ENCODE results near the gene BNIP5.

Gene BNIP5, protein sequence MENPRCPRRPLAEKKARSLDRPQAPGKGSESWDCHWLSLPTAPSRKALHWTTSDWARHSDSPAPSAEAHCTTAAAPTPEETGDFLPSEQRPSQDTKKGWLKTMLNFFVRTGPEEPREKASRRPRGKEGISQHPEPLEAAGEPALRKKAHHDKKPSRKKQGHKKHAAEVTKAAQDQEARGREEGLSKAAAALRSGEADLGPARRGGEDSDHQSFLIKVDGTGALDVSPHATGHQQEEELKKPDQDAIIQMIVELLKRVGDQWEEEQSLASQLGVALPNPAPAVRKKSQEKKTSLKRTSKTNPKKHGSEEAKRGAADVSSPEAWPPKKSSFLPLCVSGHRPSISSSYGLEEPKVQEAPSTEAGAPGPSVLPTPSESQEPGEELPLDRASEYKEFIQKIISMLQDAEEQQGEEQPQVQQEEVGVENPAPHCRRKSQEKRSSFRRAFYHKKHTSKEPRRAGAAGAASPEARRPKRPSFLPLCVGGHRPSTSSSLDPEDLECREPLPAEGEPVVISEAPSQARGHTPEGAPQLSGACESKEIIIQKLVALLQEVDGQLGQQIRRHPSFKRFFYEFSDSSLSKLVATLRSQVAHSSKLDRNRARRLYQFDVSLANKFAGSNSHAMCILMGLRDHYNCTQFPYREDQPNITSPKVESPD

DNA sequence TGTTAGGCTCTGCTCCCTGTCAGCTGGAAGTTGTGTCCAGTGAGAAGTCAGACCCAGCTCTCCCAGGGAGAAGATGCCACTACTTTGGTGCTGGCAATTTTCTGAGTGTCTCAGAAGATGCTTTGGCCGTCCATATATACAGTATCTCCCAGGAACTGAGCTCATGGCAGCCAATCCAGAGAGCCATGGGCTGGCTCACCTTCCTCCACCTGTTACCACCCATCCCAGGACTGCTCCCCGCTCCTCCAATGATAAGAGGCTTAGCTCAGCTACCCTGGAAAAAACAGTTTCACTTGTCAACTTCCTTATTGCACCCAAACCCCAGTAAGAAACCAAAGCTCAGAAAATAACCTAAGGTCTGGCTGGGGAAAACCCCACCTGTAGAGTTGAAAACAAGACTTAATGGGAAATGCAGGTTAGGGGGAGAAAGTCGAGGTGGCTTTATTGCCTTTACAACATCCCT, at the start of gene BNIP5:
TSS of gene BNIP5 (minus strand) at position 110 of the 463 bp plus-strand sequence. CDS start 6,198 bp downstream, outside the sequence.
- DNase-seq = no peak

DNA sequence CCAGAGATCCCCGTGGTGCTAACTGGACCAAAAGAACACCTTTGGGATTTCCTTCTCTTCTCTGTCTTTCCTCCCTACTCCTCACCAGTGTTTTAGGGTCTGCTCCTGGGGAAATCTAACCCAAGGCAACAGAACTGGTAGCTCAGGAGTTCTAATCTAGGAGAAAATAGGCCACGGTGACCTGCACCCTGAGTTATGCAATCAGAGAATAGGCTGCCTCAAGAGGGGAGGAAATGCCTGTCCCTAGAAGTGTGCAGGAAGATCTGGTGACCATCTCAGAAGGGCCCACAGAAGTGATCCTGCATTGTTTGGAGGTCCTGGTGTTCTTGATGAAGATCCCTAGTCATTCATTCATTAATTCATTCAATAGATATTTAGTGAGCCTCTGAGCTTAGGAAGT, 47.4 kb upstream of the BNIP5 start:
- DNase-seq = no peak

DNA sequence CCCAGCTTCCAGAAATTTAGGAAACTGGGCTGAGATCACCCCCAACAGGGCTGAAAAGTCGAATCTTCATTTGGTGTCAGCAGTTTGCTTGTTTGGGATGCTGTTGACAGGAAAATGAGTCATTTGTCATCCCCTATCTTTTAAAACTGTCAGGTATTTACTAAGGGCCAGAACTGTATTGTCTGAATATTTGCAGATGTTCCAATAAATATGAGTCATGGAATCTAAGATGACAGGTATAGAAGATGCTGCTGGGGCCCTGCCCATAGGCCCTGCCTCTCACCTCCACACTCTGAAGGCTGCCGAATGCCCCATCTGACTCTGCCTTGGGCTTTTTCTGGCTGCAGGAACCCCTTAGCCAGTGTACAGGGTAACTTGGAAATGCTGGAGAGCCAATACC, 46.9 kb upstream of the BNIP5 start:
- no peak for DNase-seq

DNA sequence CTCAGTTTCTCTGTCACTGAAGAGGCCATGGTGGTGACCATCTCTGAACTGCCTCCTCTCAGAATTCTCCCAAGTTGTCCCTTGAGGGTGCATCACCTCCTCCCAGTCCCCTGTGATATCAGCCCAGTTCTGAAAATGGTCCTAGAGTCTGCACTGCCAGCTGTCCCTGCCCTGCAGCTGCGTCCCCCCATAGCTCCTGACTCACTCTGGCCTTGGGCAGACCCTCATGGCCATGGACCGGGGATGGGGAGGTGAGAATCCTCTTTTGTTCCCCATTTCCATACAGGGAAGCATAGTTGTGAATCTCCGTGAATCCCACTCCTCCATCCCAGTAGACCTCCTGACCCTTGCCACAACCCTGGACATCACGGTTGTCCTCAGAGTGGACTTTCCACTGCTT, 46.3 kb upstream of the BNIP5 start:
- no peak for DNase-seq

DNA sequence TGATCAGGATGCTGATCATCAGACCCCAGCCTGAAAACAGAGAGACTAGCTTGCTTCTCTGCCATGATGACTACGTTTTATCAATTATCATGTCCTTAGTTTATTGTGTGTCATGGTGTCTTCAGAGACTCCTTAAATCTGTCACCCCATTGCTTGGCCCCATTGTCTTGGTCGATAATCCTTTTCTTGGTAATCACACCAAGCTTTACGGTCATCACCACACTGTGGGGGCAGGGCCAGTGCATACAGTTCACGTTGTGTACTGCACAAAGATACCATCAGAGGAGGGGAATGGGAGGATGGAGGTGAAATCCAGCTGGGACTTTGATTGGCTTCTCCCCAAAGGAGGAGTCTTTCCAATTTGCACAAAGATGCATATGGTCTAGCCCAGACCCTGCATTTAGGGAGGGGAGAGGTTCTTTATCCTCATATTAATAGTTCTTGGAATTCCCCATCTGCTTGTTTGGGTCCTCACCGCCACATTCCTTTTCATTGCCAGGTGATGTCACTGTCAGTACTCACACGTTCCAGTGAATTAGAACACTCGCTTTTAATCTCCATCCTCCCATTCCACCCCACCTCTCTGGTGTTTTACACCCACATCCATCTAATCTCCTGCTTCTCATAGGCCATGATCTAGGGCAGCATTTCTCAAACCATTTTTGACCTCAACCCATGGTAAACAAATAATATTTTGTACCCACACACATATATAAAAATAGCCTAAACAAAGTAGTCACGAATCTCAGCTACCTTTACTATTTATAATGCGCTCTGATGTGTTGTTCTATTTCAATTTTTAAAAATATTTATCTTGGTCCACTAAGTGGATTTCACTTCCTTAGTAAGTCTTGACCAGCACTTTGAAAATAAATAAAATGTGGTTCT, 45.1 kb upstream of the BNIP5 start:
- no peak for DNase-seq

DNA sequence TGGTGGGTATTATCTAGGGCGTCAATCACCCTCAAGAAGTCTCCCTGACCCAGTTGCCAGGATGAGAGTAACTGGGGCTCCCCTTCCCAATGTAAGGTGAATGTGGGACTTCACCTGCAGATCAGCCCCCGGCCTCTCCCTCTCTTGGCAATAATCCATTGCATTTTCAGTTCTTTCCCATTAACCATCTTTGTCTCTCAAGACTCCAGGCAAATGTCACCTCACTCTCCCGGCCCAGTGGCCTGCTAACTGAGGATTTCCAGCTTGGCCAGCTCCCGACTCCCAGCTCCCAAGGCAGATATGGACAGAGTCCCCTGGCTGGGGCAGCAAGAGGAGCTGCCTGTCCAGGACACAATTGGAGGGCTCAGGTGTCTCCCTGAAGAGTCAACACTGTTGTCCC, 43.5 kb upstream of the BNIP5 start:
- no peak for DNase-seq

DNA sequence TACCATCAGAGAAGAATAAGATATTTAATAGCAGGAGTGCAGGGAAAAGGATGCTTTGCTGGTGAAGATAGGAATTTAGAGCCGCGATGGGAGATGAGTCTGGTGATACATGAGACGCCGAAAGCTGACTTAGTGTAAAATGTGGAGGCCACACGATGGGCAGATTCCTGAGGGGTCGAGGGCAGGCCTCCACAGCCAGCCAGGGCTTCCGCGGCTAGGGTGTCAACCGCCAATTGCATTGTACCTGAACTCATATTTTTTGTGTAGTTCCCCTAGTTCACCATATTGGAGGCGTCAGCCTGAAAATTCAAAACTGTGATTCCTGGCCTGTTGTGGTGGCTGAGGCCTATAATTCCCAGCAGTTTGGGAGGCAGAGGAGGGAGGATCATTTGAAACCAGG, 42.2 kb upstream of the BNIP5 start:
- DNase-seq = no peak

DNA sequence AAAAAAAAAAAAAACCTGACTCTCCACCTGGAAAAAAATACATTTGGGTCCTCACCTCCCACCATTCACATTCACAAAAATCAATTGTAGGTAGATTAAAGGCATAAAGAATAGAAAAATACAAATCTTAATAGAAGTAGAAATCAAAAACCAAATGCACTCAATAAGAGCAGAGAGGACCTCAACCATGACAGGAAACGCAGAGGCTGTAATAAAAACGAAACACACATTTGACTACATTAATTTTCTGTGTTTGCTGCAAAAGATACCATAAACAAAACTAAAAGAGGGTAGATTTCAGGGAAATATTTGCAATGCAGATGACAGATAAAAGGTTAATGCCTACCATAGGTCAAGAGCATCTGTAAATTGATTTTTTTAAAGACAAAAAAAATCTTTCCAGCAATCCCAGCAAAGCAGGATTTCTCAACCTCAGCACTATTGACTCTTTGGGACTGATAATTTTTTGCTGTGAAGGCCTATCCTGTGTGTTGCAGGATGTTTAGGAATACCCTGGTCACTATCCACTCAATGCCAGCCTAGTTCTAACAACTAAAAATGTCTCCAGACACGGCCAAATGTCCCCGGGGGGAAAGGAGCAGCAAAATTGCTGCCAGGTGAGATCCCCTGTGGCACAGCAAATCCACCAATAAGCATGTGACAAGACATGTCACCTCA, 41.7 kb upstream of the BNIP5 start:
- no peak for DNase-seq

DNA sequence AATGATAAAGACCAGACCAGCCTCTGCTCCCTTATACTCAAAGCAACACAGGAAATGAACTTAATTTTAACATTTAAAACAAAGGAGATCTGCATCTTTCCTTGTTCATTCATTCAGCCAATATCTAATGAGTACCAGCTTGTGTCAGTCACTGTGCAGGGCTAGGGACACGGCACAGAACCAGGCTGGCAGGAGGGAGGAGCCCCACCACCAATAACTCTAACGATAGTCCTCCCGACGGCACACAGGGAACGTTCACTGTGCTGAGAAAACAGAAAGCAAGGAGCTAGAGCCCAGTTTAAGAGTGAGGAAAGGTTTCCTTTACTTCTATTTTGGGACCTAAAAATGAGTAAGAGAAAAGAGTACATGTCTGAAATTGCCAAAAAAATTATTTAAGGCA, 40.9 kb upstream of the BNIP5 start:
- DNase-seq = no peak

DNA sequence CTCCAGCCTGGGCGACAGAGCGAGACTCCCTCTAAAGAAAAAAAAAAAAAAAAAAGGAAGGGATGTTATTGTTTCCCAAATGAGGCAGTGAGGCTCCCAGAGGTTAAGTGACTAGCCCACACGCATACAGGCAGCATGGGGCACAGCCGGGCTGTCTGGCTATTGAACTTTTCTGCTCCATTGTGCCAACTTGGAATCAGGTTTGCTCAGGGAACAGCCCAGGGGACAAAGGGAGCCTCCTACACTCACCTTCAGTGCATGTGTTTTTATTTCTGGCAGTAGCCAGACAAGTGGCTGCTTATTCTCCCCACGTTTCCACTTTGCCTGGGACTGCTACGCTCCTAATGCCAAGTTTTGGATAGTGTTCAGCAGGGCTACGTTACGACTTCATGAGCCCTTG, 40.1 kb upstream of the BNIP5 start:
- DNase-seq = no peak

DNA sequence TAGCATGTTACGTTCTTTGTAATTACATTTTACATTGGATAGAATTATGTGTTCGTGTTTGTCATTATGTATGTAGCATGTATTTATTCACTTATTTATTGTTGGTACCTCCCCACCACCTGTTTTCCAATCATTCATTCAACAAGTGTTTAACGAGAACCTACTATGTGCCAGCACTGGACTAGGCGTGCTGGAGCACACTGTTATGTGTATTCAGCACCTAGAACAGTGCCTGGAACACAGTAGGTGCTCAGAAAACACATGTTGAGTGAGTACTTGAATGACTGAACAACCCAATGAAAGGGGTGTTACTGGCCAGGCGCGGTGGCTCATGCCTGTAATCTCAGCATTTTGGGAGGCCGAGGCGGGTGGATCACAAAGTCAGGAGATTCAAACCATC, 39.5 kb upstream of the BNIP5 start:
- DNase-seq = no peak

DNA sequence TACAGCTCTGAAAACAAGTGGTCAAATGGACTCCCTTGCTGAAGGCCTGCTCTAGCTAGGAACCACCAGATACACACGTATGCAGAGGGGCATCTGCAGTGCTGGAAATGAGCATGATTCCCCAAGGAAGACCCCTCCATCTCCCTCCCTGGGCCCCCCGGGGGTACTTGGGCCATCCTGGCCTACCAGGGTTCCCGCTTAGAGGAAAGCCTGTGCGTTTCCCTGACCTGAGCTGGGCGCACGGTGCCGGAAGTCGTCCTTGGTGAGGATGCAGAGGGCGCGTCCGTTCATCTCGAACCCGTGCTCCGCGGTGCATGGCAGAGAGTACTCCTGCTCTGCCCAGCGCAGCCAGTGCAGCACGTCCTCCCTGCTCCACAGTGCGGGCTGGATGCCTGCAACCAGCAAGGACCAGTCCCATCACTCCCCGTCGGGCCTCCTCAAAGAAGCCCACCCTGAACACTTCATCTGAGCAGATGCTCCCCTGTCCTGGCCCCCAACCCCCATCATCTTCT, 39.0 kb upstream of the BNIP5 start:
- no peak for DNase-seq

DNA sequence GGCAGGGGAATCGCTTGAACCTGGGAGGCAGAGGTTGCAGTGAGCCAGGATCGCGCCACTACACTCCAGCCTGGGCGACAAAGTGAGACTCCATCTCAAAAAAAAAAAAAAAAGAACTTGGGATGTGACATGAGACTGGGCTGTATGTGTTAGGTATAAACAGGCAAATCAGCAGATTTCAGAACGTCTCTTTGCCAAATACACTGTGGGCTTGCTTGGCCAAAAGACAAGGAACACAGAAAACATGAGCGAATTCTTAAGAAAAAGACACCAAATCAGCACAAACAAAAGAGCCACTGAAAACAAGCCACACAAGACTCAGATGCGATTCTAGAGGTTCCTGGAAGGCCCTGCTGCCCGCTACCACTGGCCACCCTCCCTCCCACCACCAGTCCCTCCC, 38.3 kb upstream of the BNIP5 start:
- no peak for DNase-seq

DNA sequence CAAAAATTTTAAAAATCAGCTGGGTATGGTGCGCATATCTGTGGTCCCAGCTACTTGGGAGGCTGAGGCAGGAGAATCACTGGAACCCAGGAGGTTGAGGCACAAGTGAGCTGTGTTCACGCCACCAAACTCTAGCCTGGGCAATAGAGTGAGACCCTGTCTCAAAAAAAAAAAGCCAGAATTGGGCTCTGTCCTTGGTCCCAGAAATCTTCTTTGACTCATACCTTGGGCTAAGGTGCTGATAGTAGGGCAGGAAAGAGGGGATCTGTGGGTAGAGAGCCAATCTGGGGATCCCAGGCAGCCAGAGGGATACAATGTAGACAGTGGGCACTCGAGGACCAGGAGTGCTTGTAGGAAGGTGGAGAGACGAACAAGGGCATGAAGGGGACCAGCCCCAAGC, 37.5 kb upstream of the BNIP5 start:
- no peak for DNase-seq

DNA sequence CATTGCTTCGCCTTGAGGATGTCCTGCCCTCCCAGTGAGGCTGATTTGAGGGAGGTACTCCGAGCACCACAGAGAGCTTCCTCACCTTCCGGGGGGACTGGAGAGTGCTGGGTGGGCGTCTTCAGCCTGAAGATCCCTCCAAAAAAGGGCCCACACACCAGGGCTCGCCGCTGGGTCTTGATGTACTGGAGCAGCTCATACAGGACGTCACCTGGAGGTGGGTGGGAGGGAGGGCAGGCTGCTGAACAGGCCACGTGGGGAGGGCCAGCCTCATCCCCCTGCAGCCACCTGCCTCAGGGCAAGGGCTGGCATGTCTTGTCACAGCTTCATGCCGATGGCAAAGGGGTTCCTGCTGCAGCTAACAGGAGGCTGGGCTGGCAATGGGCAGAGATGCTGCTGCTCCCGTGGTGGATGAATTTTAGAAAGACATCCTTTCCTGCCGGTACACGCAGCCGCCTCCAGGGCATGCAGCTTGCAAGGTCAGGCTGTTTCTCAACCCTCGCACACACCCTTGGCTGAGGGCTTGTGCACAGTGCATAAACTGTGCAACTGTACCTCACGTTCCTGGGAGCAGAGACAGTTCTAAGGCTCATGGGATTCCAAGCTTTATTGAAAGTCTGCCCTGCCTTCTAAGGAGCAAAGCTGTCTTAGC, 36.8 kb upstream of the BNIP5 start:
- DNase-seq = no peak

DNA sequence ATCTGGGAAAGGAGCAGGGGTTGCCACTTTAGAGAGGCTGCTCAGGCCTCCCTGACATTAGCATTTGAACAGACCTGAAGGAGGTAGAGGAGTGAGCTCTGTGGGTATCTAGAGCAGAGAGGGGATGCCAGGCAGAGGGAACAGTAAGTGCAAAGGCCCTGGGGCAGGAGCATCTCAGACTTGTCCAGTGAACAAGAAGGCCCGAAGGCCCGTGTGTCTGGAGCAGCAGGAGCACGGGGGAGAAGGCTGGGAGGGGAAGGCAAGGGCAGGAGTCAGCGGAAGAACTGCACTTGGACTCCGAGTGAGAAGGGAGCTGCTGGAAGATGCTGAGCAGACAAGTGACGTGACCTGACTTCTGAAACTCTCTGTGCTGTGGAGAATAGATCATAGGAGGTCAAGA, 35.4 kb upstream of the BNIP5 start:
- DNase-seq = no peak

DNA sequence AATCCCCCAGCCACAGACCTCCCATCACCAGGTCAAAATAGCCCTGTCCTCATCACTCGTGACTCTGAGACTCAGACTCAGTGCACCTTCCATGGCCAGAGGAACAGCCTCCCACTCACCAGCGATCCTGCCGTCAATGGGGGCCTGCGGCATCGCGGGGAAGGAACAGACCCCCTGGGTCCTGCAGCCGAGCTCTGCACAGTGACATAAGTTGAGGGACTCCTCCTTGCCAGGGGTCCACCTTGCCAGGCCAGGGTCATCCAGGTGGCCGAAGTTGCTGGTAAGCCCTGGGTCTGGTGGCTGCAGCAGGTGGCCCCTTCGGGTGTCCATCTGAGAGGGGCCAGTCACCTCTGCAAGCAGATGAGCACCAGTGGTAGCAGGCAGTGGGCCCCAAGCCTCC, 34.5 kb upstream of the BNIP5 start:
- DNase-seq = no peak

DNA sequence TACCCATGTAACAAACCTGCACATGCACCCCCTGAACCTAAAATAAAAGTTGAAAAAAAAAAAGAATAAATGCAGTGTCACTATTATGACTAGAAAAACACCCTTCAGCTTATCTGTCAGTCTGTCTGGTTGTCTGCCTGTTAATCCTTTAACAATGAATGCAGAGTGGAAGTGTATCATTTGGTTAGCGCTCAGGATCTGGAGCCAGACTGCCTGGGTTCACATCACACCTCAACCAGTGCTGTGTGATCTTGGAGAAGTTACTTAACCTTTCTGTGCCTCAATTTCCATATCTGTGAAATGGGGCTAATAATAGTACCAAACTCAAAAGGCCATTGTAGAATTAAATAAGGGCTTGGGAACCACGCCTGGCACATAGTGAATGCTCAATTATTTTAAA, 34.0 kb upstream of the BNIP5 start:
- DNase-seq = no peak

DNA sequence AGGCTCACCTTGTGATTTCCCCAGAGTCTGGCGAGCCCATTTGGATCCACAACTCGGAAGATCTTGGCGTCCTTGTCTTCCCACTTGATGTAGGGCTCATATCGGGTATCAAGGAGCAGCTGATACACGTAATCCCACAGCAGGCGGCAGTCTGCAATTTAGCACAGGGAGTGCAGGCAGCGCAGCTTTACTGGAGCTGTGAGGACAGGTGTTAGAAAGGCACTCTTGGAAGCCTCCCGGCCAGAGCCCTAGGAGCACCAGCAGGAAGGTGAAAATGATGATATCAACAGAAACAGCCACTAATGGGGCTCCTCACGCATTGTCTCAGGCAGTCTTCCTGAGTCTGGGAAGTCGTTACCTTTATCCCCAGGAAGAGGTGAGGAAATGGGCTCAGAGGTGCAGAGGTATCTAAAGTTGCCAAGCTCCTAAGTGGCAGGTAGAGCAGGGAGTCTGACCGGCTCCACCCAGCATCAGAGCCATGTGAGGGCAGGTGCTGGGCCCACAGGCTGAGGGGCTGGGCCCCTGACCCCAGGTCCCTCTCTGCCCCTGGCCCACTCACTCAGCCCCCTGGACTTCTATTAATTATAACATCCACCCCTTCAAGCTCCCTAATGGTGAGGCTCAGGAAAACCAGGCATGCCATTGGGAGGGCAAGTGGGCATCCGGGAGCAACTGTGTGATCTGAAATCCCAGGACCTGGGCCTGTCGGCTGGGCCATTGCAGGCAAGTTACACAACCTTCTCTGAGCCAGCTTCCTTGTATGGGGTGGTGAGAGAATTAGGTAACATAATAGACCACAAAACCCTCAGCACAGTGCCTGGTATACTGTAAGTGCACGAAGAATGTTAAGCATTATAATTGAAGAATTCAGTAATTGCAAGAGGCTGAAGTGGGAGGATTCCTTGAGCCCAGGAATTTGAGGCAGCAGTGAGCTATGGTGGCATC, 32.5 kb upstream of the BNIP5 start:
- no peak for DNase-seq

DNA sequence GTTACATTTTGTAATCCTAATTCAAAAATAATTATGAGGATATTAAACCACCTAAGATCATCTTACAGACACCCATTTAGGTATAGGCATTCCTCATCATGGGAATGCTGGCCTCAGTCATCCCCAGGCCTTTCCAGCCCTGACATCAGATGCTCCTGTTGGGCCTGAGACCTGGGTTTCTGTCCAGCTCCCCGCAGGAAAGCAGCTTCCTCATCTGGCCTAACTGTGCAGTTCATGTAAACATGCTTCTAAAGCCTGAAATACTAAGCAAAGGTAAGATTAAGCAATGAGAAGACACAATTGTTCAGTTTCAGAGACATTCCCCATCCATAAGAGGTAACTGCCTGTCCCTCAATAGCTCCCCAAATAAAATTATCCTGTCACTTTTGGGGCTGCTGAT, 31.7 kb upstream of the BNIP5 start:
- DNase-seq = no peak

DNA sequence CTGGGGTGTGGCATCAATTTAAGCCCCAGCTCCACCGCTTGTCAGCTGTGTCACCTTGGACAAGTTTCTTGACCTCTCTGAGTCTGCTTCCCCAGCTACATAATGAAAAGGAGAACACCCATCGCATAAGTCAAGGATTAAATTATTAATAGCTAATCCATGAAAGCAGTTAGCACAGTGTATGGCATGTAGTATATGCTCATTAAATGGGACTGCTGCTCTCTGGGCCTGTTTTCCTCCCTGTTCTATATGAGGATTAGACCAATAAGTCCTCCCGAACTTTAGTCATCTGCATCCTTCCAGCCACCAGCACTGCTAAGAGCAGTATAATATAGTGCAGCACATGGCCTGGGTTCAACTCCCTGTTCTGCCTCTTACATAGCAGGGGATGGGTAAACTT, 31.1 kb upstream of the BNIP5 start:
- DNase-seq = no peak

All from retina (tissue), 1 donor.